ENCODE data around the gene CBX6.
"Not testable (repeated sequence)": the region's sequence is repeated elsewhere in the genome, so short reads cannot be mapped to it uniquely, and the experiment has no call there.

CBX6 gene

GRCh38 chr22:38872172-38872830, at the start of gene CBX6:
Gene CBX6 (minus strand): TSS chr22:38872216. CDS start chr22:38872190, 26 bp downstream.
- DNase-seq, result peak; percentile 90

GRCh38 chr22:38921806-38922205, 49.8 kb upstream of the CBX6 start:
- DNase-seq, result no peak

DNA sequence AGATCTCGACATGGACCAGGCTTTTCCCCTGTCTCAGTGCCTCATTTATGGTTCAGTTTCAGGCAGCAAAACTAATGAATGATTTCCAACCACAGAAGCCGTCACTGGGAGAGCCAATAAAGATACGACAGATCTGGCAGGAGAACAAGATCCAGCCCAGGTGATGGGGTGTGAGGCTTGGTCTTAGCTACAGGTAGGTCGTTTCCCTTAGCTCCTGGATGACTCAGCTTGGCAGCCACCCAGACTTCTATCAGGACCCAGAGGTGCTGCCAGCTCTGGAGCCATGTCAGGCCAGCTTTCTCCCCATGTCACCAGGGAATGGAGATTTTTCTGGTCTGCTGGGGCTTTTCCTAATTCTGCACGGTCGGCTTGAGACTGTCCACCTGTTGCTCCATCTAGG, 49.1 kb upstream of the CBX6 start:
- DNase-seq, result no peak

- no peak for DNase-seq
Observed at GRCh38 chr22:38919631-38920190, 47.7 kb upstream of the CBX6 start.

DNA sequence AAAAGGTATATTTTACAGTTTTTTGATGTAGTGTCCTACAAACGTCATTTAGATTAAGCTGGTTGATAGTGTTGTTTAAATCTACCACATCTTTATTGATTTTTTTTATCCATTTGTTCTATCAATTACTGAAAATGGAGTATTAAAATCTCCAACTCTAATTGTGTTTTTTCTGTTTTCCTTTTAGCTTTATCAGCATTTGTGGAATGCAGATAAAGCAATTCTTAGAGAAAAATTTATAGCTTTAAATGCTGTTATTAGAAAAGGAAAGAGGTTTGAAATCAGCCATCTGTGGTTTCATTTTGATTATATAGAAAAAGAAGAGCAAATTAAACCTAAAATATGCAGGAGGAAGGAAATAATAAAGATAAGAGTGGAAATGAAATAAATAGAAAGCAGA, 39.4 kb upstream of the CBX6 start:
- no peak for DNase-seq

GRCh38 chr22:38907767-38908166, 35.8 kb upstream of the CBX6 start:
- no peak for DNase-seq

- DNase-seq, result no peak
Observed at GRCh38 chr22:38906052-38906451, 34.0 kb upstream of the CBX6 start.

GRCh38 chr22:38904052-38904617, 32.1 kb upstream of the CBX6 start:
- not testable (repeated sequence) for DNase-seq

DNA sequence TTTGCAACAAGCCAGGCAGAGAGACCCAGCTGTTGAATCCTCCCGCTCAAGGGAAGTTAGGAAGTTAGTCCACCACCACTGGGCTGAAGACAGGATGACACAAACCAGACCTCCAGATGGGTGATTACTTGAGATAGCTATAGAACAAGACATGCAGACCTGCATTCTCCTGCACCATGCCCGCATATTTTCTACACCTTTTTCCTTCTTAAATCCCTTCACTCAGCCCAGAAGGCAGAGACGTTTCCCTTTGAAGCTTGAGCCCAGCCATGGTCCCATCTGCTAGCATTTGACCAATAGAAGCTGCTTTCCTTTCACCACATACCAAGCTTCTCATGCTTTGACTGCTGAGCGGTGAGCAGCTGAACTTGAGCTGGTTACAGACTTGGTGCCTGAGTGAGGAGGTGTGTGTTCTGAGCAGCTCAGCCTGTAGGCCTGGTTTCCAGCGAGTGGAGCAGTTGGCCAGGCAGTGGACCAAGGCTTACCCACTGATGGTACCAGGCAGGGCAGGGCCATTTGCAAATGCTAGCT, 29.2 kb upstream of the CBX6 start:
- no peak for DNase-seq

DNA sequence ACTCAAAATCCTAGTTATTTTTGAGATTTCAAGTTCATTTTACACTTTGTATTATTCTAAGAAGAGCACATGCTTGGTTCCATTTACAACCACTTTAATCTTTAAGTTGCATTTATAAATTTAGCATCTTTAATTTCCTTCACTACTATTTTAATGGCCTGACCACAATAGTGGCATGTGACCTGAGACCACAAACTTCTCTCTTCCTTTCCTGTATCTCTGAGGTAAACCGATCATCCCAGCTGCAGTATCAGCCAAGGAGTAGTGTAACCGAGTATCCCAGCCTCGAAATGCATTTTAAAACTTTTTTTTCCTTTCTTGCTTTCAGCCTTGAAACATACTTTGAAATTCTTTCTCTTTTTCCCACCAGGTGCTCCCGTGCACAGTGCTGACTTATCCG, 28.7 kb upstream of the CBX6 start:
- no peak for DNase-seq

DNA sequence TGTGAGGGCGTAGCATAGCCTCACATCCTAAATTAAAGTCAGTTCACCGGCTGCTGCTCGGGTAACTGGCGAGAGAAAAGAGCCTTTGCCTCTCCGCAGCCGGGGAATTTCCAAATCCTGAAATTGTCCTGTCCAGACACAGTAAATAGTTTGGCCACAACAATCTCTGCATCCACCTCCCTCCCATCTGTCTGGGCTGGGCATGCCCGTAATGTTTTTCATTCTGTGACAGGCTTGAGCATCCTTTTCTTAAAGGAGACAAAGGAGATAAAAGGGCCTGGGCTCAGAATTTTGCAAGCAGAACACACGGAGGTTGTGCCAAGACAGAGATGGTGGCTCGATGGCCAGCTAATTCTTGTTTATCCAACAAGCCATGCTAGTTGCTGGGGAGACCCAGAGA, 19.2 kb upstream of the CBX6 start:
- no peak for DNase-seq

DNA sequence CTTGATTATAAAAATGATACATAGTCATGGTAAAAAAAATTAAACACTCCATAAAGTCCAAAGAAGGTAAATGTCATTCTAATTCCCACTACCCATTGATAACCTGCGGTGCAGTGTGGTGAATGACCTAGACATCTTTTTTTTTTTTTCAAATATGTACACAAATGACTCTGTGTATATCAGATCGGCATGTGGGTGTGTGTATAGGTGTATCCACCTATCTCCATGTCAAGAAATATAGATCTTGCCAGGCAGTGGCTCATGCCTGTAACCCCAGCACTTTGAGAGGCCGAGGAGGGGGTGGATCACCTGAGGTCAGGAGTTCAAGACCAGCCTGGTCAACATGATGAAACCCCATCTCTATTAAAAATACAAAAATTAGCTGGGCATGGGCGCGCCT, 18.4 kb upstream of the CBX6 start:
- DNase-seq, result no peak

DNA sequence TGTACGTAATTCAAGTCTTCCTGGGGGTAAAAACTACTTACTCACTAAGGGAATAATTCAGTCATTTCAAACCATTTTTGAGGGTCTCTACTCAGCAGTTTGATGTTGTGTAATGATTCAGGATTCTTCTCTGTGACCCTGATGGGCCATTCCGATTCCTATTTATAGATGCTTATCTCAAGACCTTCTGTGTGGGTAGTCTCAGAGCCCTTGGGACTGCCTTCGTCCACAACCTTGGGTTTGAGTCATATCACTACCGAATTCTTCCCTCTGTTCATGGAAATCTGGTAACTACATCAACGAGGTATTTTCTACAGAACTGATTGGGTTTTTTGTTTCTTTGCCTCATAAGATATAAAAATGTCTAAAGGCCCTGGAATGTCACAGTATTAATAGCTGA, 14.3 kb upstream of the CBX6 start:
- no peak for DNase-seq

DNA sequence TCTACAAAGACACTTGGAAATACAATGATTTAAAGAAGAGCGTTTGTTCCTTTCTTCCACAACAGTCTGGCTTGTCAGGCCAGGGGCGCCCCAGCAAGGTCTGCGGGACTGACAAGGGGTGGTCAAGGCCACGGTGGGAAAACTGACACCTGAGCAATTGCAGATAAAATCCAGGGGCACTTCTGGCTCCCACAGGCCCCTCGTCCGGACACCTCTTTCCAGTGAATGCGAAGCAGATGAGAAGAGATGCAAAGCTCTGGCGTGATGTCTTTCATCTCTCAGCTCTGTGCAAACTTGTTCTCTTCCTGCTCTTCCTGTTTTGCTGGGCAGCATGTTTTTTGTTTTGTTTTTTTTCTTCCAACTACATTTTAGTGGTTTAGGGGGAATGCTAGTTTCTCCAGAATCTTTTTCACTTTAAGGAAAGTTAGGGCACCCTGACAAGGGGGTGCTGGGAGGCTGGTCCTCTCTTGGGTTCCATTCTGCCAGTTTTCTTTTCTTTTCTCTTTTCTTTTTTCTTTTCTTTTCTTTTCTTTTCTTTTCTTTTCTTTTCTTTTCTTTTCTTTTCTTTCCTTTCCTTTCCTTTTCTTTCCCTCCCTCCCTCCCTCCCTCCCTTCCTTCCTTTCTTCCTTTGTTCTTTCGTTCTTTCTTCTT, 11.1 kb upstream of the CBX6 start:
- DNase-seq, result no peak

DNA sequence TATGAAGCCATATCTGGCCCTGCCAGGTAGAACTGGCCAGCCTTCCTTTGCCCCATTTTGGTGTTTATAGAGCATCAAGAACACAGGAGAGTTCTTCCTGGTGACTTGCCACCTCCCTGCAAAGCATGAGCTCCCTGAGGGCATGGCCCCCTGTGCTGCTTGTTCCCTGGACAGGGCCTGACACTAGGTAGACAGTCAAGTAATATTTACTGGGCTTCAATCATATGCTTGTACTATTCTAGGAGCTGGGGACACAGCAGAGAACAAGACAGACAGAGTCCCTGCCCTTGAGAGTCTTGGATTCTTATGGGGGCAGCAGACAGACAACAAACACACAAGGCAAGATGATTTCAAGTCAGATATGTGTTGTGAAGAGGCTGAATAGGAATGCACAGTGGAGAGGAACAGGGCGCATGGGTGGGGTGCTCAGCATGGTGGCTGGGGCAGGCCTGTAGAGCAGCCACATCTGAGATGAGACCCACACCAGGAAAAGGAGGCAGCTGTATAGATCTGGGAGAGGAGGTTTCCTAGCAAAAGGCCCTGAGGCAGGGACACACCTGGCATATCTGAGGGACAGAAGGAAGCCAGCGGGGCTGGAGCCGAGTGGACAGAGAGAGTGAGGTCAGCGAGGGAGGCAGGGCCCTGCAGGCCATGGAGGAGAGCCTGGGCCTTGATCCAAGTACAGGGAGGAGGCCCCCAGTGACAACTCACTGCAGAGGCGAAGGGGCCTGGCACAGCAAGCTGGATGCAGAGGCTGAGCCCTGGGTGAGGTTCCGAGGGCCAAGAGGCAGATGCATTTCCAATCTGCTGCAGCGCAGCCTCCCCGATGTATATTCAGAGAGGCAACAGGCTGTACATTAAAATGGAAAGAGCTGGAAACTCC, 10.2 kb upstream of the CBX6 start:
- DNase-seq, result no peak

DNA sequence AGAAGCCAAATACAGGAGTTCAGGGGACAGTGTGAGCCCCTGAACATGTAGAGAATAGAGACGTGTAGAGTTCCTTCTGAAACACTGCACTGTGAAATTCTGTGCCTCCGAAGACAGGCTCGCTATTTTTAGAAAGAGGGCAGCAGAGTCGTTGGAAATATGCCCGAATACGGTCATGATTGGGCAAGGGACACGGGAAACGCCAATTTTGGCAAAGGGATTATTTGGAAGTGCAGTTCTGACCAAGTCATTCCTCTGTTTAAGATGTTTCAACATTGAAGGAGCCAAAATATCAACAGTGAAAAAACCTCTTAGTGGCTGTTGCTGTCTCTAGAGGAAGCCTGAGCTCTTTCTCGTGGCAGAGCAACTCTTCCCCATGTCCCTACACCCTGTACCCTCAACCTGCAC, 9.5 kb upstream of the CBX6 start:
- DNase-seq, result no peak

DNA sequence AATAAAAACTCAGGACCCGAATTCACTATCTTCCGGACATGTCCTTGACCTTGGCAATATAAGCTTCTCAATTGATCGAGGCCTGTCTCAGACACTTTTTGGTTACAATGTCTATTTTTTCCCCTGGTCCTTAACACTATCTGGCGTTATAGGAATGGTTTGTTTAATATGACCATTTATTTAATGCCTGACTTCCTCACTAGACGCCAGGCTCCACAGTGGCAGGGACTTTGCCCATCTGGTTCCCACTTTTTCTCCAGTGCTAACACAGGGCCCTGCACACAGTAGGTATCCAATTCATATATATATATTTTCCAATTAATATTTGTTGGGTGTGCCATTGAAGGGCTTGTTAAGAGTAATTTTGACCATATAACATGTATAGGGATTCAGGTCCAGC, 7.9 kb upstream of the CBX6 start:
- DNase-seq, result no peak

DNA sequence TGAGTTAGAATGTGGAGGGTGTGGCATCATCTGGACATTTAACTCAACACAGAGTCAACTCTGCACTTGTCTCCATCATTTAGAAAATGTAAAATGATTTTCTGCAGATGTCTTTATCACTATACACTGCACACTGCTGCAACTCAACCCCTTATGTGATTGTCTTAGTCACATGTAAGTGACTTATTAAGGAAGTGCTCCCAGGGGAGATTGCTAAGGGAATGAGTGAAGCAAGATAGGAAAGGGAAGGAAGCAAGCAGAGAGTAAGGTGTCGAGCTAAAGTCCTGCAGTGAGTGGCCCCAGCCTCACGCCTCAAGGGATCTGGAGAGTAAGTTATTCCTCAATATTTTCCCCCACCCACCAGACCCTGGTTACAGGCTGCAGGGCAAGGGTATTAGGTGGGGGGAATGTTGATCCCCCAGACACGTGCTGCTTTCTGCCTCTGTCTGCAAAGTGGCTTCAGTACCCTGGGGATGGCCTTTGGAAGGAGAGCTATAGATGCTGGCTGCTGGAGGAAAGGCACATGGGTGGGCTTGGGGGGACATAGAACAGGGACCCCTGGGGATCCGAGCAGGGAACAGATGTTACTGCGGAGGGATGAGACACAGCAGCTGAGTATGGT, 7.2 kb upstream of the CBX6 start:
- DNase-seq, result no peak

DNA sequence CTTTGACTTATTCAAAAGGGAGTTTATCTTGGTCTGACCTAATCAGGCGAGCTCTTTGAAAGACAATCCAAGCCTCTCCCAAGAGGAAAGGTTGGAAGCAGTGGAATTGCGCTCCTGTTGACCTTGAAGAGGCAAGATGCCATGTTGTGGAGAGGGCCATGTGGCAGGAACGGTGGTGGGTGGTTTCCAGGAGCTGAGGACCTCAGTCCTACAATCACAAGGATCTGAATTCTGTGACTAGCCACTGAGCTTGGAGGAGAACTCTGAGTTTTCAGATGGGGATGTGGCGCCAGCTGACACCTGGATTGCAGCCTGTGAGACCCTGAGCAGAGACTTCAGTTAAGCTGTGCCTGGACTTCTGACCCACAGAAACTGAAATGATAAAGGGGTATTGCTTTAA, 6.0 kb upstream of the CBX6 start:
- no peak for DNase-seq

DNA sequence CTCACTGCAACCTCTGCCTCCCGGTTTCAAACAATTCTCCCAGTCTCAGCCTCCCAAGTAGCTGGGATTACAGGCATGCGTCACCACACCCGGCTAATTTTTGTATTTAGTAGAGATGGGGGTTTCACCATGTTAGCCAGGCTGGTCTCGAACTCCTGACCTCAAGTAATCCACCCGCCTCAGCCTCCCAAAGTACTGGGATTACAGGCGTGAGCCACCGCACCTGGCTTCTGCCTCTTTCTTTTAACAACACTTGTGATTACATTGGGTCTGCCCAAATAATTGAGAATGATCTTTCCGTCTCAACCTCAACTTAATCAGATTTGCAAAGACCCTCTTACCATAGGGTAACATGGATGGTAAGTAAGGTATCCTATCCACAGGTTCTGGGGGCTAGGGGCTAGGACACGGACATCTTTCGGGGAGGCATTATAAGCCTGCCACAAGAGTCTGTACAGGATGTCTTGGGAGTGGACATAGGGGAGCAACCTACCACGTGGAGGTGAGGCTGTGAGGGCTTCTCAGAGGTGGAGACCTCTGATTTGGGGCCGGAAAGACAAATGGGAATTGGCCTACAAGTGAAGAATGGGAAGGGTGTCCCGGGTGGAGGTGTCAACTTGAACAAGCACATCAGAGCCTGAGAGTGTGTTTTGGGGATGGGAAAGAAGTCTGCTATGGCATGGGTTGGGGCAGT, 2.7 kb upstream of the CBX6 start:
- no peak for DNase-seq

- no peak for DNase-seq
Observed at GRCh38 chr22:38873469-38874411, 1.7 kb upstream of the CBX6 start.
